K562 (cell line): ENCODE measurements around the gene ZNF213. TPM values are rescaled to one million over a fixed set of nuclear protein-coding genes. Genes with fewer than 3 reads are reported as not detected.

Experiments
- CAMTA2 ChIP-seq: fragments of 250-450 bp; sonication (Bioruptor Pico); conservative IDR thresholded peaks from 2 replicates; pipeline ENCODE4 v1.5.1; 2022
- CBX1 ChIP-seq: sonication (generic); IDR thresholded peaks from 2 replicates; pipeline ENCODE4 v1.6.1; 2016; ENCODE audit warnings: antibody characterized with exemption, low read depth, mild to moderate bottlenecking
- FOS ChIP-seq: IDR thresholded peaks from 3 replicates; pipeline ENCODE4 v1.6.1; 2011; ENCODE audit not compliant: insufficient read length; ENCODE audit errors: extremely low read depth
- GATAD2B ChIP-seq: fragments of 450-650 bp; IDR thresholded peaks from 2 replicates; pipeline ENCODE4 v1.6.1; 2017; ENCODE audit warnings: mild to moderate bottlenecking, borderline replicate concordance
- MEIS2 ChIP-seq: fragments of 450-650 bp; IDR thresholded peaks from 2 replicates; pipeline ENCODE4 v1.6.1; 2014; ENCODE audit warnings: mild to moderate bottlenecking; ENCODE audit not compliant: partially characterized antibody
- MYC ChIP-seq, 2 experiments: fragments of 250-450 bp in 1 of 2; sonication (Bioruptor Pico) in 1 of 2; IDR thresholded peaks; 2 replicates each; pipeline versions ENCODE4 v1.5.1 to v1.6.1; 2012 to 2021; ENCODE audit warnings: low read depth in 2 of 2, borderline replicate concordance in 1 of 2, improper control_type of control experiment in 1 of 2, low read length in 1 of 2, mild to moderate bottlenecking in 1 of 2, moderate library complexity in 1 of 2
- NCOA6 ChIP-seq: fragments of 450-650 bp; IDR thresholded peaks from 2 replicates; pipeline ENCODE4 v1.6.1; 2017; ENCODE audit warnings: mild to moderate bottlenecking
- NR2F6 ChIP-seq: fragments of 450-650 bp; formaldehyde crosslinking; IDR thresholded peaks from 2 replicates; pipeline ENCODE4 v1.4.0; 2020; ENCODE audit warnings: mild to moderate bottlenecking
- SPI1 ChIP-seq: IDR thresholded peaks from 2 replicates; pipeline ENCODE4 v1.6.1; 2011; ENCODE audit warnings: low read depth, low read length, control low read depth, borderline replicate concordance
- TFAM ChIP-seq: fragments of 250-450 bp; sonication (Bioruptor Pico); conservative IDR thresholded peaks from 2 replicates; pipeline ENCODE4 v1.5.0; 2021; ENCODE audit warnings: mild to moderate bottlenecking, moderate library complexity
- YY1 ChIP-seq, 3 experiments: IDR thresholded peaks; 2 replicates each; pipeline ENCODE4 v1.6.1; 2011; ENCODE audit warnings: low read length in 2 of 3, mild to moderate bottlenecking in 2 of 3, moderate library complexity in 2 of 3, borderline replicate concordance in 1 of 3, control low read depth in 1 of 3, low read depth in 1 of 3; ENCODE audit not compliant: insufficient read depth in 3 of 3, insufficient replicate concordance in 2 of 3, control insufficient read depth in 1 of 3, insufficient read length in 1 of 3; ENCODE audit errors: extremely low read depth in 1 of 3
- ZBTB17 ChIP-seq: fragments of 450-650 bp; formaldehyde crosslinking; IDR thresholded peaks from 2 replicates; pipeline ENCODE4 v1.4.0; 2020; ENCODE audit warnings: mild to moderate bottlenecking
- ZNF23 ChIP-seq: fragments of 250-450 bp; sonication (Bioruptor Pico); IDR thresholded peaks from 2 replicates; pipeline ENCODE4 v1.4.0; 2020; ENCODE audit warnings: mild to moderate bottlenecking
- ZNF785 ChIP-seq: fragments of 250-450 bp; sonication (Bioruptor Pico); IDR thresholded peaks from 2 replicates; pipeline ENCODE4 v1.4.0; 2020; ENCODE audit warnings: mild to moderate bottlenecking
- polyA plus RNA-seq, 8 experiments: library from polyadenylated mRNA; depleted of rRNA in 4 of 8; stranded (reverse) in 5 of 8; unstranded in 3 of 8; fragments of >200 nt; fragmentation: Nextera tagmentation in 2 of 8; fragmentation: Illumina TruSeq in 1 of 8; extraction: Ambion mirVana in 2 of 8; extraction: Trizol in 1 of 8; gene quantifications; 2 replicates each; pipeline versions ENCODE4 v1.2.1 to v1.2.3, GENCODE V29; 2011 to 2014; ENCODE audit warnings: inconsistent platforms in 1 of 8, missing spikeins in 1 of 8
- total RNA-seq, 7 experiments: library from RNA; depleted of rRNA in 6 of 7; stranded (reverse); fragments of >200 nt in 6 of 7; fragmentation: Illumina TruSeq in 2 of 7; extraction: Trizol in 2 of 7; gene quantifications; 2 replicates each; pipeline versions ENCODE4 v1.2.1 to v1.2.3, GENCODE V29; 2011 to 2021; ENCODE audit warnings: low replicate concordance in 1 of 7
- TF ChIP-seq, protein P1 (sequence below), 2 experiments: IDR thresholded peaks in 1 of 2; conservative IDR thresholded peaks in 1 of 2; 2 replicates each; pipeline ENCODE4 v1.6.1; 2016; ENCODE audit warnings: low read depth in 2 of 2, mild to moderate bottlenecking in 1 of 2, missing compliant biosample characterization in 1 of 2, missing genetic modification characterization in 1 of 2, moderate library complexity in 1 of 2
- TF ChIP-seq, protein P2 (sequence below): fragments of 450-650 bp; IDR thresholded peaks from 2 replicates; pipeline ENCODE4 v1.6.1; 2016; ENCODE audit warnings: antibody characterized with exemption
- TF ChIP-seq, protein P3 (sequence below): sonication (generic); formaldehyde crosslinking; IDR thresholded peaks from 2 replicates; pipeline ENCODE4 v1.8.0; 2022; ENCODE audit warnings: missing genetic modification reagents, mild to moderate bottlenecking, borderline replicate concordance

The ZNF213 gene
- total and polyA plus RNA-seq, 9 of the 15 experiments (the other 6 are each of a cell fraction or from before 2014, with no cell fraction given), result 0.49 to 10.0 (median 1.8) TPM

DNA sequence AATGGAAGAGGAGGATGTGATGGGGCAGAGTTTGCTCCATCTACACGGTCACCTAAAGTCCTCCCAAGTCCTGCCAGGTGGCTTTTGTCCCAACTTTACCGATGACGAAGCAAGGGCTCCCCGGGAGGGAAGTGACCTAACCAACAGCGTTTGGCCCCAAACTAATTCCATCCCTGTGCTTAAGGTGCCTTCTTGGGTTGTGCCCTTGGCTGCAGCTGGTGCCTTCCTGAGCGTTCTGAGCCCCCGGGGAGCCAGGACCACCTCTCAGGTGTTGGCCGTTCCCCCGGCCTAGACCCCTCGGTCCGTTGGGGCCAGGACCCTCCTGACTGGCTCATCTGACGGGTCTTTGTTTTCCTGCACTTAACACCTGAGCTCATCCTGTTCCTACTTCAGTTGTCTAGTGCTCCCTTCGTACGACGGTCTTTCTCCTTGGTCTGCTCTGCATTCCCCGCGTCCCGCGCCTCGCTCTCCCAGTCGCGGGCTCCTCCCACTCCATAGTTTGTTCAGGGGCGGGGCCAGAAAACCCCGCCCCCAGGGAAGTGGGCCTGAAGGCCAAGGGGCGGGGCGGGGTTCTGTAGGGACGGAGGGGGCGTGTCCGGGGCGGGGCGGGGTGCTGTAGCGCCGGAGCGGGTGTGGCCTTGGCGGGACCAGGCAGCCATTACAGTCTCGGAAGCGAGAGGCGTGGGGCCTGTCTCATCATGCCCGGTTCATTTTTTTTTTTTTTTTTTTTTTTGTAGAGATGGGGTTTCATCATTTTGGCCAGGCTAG is 34.9 kb upstream of the ZNF213 start (continued):
- TF ChIP-seq, protein P1, sequence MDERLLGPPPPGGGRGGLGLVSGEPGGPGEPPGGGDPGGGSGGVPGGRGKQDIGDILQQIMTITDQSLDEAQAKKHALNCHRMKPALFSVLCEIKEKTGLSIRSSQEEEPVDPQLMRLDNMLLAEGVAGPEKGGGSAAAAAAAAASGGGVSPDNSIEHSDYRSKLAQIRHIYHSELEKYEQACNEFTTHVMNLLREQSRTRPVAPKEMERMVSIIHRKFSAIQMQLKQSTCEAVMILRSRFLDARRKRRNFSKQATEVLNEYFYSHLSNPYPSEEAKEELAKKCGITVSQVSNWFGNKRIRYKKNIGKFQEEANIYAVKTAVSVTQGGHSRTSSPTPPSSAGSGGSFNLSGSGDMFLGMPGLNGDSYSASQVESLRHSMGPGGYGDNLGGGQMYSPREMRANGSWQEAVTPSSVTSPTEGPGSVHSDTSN (CRISPR knock-in tag; IDR thresholded peaks at IDR 0.05; ENCODE audit: low read depth), result no peak
- TF ChIP-seq, protein P1 (tag; conservative IDR thresholded peaks at IDR 0.05; ENCODE audit: low read depth), result no peak
- TF ChIP-seq MYC (IDR thresholded peaks at IDR 0.05; ENCODE audit: low read depth, low read length) (no peak; the same call in 1 of the 2 replicates), MYC (CRISPR knock-in tag; IDR thresholded peaks at IDR 0.05; ENCODE audit: borderline replicate concordance, low read depth) (no peak), TFAM (CRISPR knock-in tag) (no peak), NCOA6 (no peak), ZNF23 (CRISPR knock-in tag) (no peak), FOS (no peak), SPI1 (peak; percentile 68), ZNF785 (CRISPR knock-in tag) (no peak), NR2F6 (no peak), GATAD2B (no peak), CAMTA2 (0 out of 2 replicates have a peak, but pooled peaks have one; percentile 20), ZBTB17 (CRISPR knock-in tag) (no peak), YY1 (IDR thresholded peaks at IDR 0.05; ENCODE audit: borderline replicate concordance in 1 of 3, control insufficient read depth in 1 of 3, extremely low read depth in 1 of 3, insufficient read depth in 3 of 3, insufficient read length in 1 of 3, insufficient replicate concordance in 2 of 3, low read depth in 1 of 3, low read length in 2 of 3) (peak; percentile 42 to 91 (median 85)), CBX1 (0 out of 2 replicates have a peak, but pooled peaks have one; percentile 28), MEIS2 (no peak)
- TF ChIP-seq, protein P2, sequence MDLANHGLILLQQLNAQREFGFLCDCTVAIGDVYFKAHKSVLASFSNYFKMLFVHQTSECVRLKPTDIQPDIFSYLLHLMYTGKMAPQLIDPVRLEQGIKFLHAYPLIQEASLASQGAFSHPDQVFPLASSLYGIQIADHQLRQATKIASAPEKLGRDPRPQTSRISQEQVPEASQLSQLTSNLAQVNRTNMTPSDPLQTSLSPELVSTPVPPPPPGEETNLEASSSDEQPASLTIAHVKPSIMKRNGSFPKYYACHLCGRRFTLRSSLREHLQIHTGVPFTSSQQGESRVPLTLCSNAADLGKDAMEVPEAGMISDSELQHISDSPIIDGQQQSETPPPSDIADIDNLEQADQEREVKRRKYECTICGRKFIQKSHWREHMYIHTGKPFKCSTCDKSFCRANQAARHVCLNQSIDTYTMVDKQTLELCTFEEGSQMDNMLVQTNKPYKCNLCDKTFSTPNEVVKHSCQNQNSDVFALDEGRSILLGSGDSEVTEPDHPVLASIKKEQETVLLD, result no peak
- TF ChIP-seq, protein P3, sequence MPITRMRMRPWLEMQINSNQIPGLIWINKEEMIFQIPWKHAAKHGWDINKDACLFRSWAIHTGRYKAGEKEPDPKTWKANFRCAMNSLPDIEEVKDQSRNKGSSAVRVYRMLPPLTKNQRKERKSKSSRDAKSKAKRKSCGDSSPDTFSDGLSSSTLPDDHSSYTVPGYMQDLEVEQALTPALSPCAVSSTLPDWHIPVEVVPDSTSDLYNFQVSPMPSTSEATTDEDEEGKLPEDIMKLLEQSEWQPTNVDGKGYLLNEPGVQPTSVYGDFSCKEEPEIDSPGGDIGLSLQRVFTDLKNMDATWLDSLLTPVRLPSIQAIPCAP (CRISPR knock-in tag), result no peak
